HEK293 (cell line): ENCODE results near the gene ITIH5.

Experiments used
- CTCF ChIA-PET: fragments of 350-600 bp; formaldehyde crosslinking; extraction: SDS; loops from one replicate; lab custom pipeline; 2021; ENCODE audit warnings: antibody characterized with exemption; lab: Yijun Ruan, JAX
- POLR2A ChIA-PET: fragments of 300-600 bp; formaldehyde crosslinking; extraction: SDS; loops from one replicate; lab custom pipeline; 2020; ENCODE audit warnings: antibody characterized with exemption, inconsistent platforms; lab: Yijun Ruan, JAX
- H3K27ac ChIP-seq: fragments of 200-500 bp; sonication (Bioruptor generic); 2 replicates; pipeline ENCODE4 v1.5.1; 2014; ENCODE audit warnings: low read depth, low read length, control low read depth, inconsistent platforms; ENCODE audit errors: extremely low read depth
- H3K36me3 ChIP-seq, 2 experiments: fragments of 200-500 bp in 1 of 2; sonication (Bioruptor generic) in 1 of 2; 1 replicate in 1 of 2; 2 replicates in 1 of 2; pipeline ENCODE4 v1.5.1; 2014 to 2017; ENCODE audit warnings: inconsistent platforms in 2 of 2, low read length in 2 of 2; ENCODE audit not compliant: control insufficient read depth in 2 of 2, insufficient read depth in 1 of 2
- H3K4me1 ChIP-seq: fragments of 200-500 bp; sonication (Bioruptor generic); 2 replicates; pipeline ENCODE4 v1.5.1; 2014; ENCODE audit warnings: mild to moderate bottlenecking, low read length, inconsistent platforms; ENCODE audit not compliant: control insufficient read depth, insufficient read depth
- H3K4me3 ChIP-seq: 2 replicates; pipeline ENCODE4 v1.5.1; 2011; ENCODE audit warnings: low read depth, mild to moderate bottlenecking, control low read depth, low read length, moderate library complexity
- H3K9me3 ChIP-seq: fragments of 200-500 bp; sonication (Bioruptor generic); 2 replicates; pipeline ENCODE4 v1.5.1; 2014; ENCODE audit warnings: low read depth, low read length, inconsistent platforms; ENCODE audit not compliant: control insufficient read depth, insufficient read depth
- IKZF3 ChIP-seq: fragments of 450-650 bp; IDR thresholded peaks from 2 replicates; pipeline ENCODE4 v1.5.0; 2018; ENCODE audit warnings: missing biosample characterization, mild to moderate bottlenecking, missing genetic modification characterization, moderate library complexity
- INSM2 ChIP-seq: fragments of 450-650 bp; formaldehyde crosslinking; IDR thresholded peaks from 2 replicates; pipeline ENCODE4 v1.5.1; 2016; ENCODE audit warnings: missing biosample characterization, missing genetic modification characterization
- MEIS1 ChIP-seq: sonication (generic); formaldehyde crosslinking; IDR thresholded peaks from 2 replicates; pipeline ENCODE4 v1.8.1; 2022; ENCODE audit warnings: missing genetic modification reagents, mild to moderate bottlenecking, borderline replicate concordance
- PRDM6 ChIP-seq: fragments of 450-650 bp; formaldehyde crosslinking; IDR thresholded peaks from 2 replicates; pipeline ENCODE4 v1.5.1; 2017; ENCODE audit warnings: missing biosample characterization, missing genetic modification characterization
- SALL2 ChIP-seq: fragments of 450-650 bp; formaldehyde crosslinking; IDR thresholded peaks from 2 replicates; pipeline ENCODE4 v1.5.0; 2017; ENCODE audit warnings: missing biosample characterization, mild to moderate bottlenecking, missing genetic modification characterization, borderline replicate concordance
- SCRT2 ChIP-seq: fragments of 450-650 bp; formaldehyde crosslinking; IDR thresholded peaks from 2 replicates; pipeline ENCODE4 v1.5.1; 2016; ENCODE audit warnings: missing biosample characterization, missing genetic modification characterization
- ZBTB10 ChIP-seq: fragments of 450-650 bp; formaldehyde crosslinking; IDR thresholded peaks from 2 replicates; pipeline ENCODE4 v1.5.1; 2016; ENCODE audit warnings: missing biosample characterization, missing genetic modification characterization
- ZNF112 ChIP-seq: fragments of 450-650 bp; formaldehyde crosslinking; IDR thresholded peaks from 2 replicates; pipeline ENCODE4 v1.5.0; 2017; ENCODE audit warnings: missing biosample characterization, missing genetic modification characterization
- ZNF155 ChIP-seq: fragments of 450-650 bp; formaldehyde crosslinking; IDR thresholded peaks from 2 replicates; pipeline ENCODE4 v1.5.1; 2016; ENCODE audit warnings: missing biosample characterization, missing genetic modification characterization
- ZNF157 ChIP-seq: fragments of 450-650 bp; formaldehyde crosslinking; IDR thresholded peaks from 2 replicates; pipeline ENCODE4 v1.5.1; 2016; ENCODE audit warnings: missing biosample characterization, missing genetic modification characterization
- ZNF311 ChIP-seq: fragments of 450-650 bp; formaldehyde crosslinking; IDR thresholded peaks from 2 replicates; pipeline ENCODE4 v1.5.1; 2017; ENCODE audit warnings: missing biosample characterization, missing genetic modification characterization, borderline replicate concordance
- ZNF350 ChIP-seq: fragments of 450-650 bp; formaldehyde crosslinking; IDR thresholded peaks from 2 replicates; pipeline ENCODE4 v1.5.0; 2017; ENCODE audit warnings: missing biosample characterization, mild to moderate bottlenecking, missing genetic modification characterization
- ZNF394 ChIP-seq: fragments of 450-650 bp; formaldehyde crosslinking; IDR thresholded peaks from 2 replicates; pipeline ENCODE4 v1.5.1; 2016; ENCODE audit warnings: missing biosample characterization, missing genetic modification characterization, mild to moderate bottlenecking, moderate library complexity, borderline replicate concordance
- ZNF530 ChIP-seq: fragments of 450-650 bp; formaldehyde crosslinking; IDR thresholded peaks from 2 replicates; pipeline ENCODE4 v1.5.1; 2016; ENCODE audit warnings: low read depth, missing biosample characterization, missing genetic modification characterization
- ZNF558 ChIP-seq: fragments of 450-650 bp; formaldehyde crosslinking; IDR thresholded peaks from 2 replicates; pipeline ENCODE4 v1.5.1; 2016; ENCODE audit warnings: missing biosample characterization, missing genetic modification characterization
- ZNF585B ChIP-seq: fragments of 450-650 bp; formaldehyde crosslinking; IDR thresholded peaks from 2 replicates; pipeline ENCODE4 v1.5.1; 2016; ENCODE audit warnings: missing biosample characterization, missing genetic modification characterization
- ZNF596 ChIP-seq: fragments of 450-650 bp; IDR thresholded peaks from 2 replicates; pipeline ENCODE4 v1.5.0; 2018; ENCODE audit warnings: missing biosample characterization, mild to moderate bottlenecking, missing genetic modification characterization, moderate library complexity

Gene ITIH5

GRCh38 chr10:7707858-7708622, 41.3 kb upstream of the ITIH5 start (continued):
- TF ChIP-seq ZBTB10 (tag by site-specific recombination) (no peak), ZNF311 (no peak), MEIS1 (CRISPR knock-in tag) (no peak), ZNF530 (no peak), SALL2 (no peak), ZNF155 (no peak)

GRCh38 chr10:7707102-7707501, 40.3 kb upstream of the ITIH5 start:
- Histone ChIP-seq H3K4me1 (no peaks in the 10 kb centered on the region), H3K4me3 (no peak overlapping the region), H3K36me3 (no peaks in the 10 kb centered on the region), H3K9me3 (no peaks in the 10 kb centered on the region)
- ChIA-PET CTCF (interaction anchor here (1.5 to 2.3 kb wide), 3 partner anchors 20 to 182 kb away, joined by 4 to 10 read pairs (median 4); no protein-coding TSS in a partner anchor), POLR2A (interaction anchor here (0.6 kb wide), 1 partner anchor 32 kb away, joined by 3 read pairs; no protein-coding TSS in a partner anchor)
- TF ChIP-seq PRDM6 (tag by site-specific recombination) (no peak), ZNF350 (tag by site-specific recombination) (no peak), ZNF157 (no peak), IKZF3 (tag by site-specific recombination) (no peak), SCRT2 (tag by site-specific recombination) (no peak), INSM2 (no peak)
- TF ChIP-seq, all 188 proteins: peak for 0
- H3K27ac ChIP-seq, result no peak overlapping the region

- Histone ChIP-seq H3K4me3 (no peak overlapping the region), H3K36me3 (no peaks in the 10 kb centered on the region), H3K4me1 (no peaks in the 10 kb centered on the region), H3K27ac (no peak overlapping the region), H3K9me3 (no peaks in the 10 kb centered on the region)
- CTCF ChIA-PET, result interaction anchor here (1.5 kb wide), 1 partner anchor 177 kb away, joined by 4 read pairs; no protein-coding TSS in a partner anchor
- TF ChIP-seq ZNF112 (tag by site-specific recombination) (no peak), ZNF394 (tag by site-specific recombination) (no peak), ZNF585B (tag by site-specific recombination) (no peak), ZNF596 (tag by site-specific recombination) (no peak), ZNF558 (tag by site-specific recombination) (no peak)
- POLR2A ChIA-PET, result interaction anchor here (0.6 kb wide), 1 partner anchor 32 kb away, joined by 3 read pairs; no protein-coding TSS in a partner anchor
Observed at GRCh38 chr10:7706534-7707073, 39.8 kb upstream of the ITIH5 start.
